Muscle of back (tissue), 11 donors: ENCODE results near the gene PADI6. TPM values are rescaled to one million over a fixed set of nuclear protein-coding genes. Genes with fewer than 3 reads are reported as not detected.

Experiments
- DNase-seq, 3 donors: peaks; one replicate each; pipeline versions ENCODE4 v3.0.0 to v3.0.0-alpha.2; 2013
- polyA plus RNA-seq, 10 donors: library from polyadenylated mRNA; unstranded; fragments of 120-200 nt; gene quantifications; one replicate each; pipeline ENCODE4 v1.2.1, GENCODE V29; 2013; ENCODE audit not compliant: insufficient read length in 10 of 10

The PADI6 gene
- polyA plus RNA-seq, 10 donors, result 0.12 to 0.24 TPM; not detected in 8

GRCh38 chr1:17356387-17357026 is 15.5 kb upstream of the PADI6 start:
- no peak for DNase-seq

- no peak for DNase-seq
Measured at GRCh38 chr1:17358557-17358956, 13.4 kb upstream of the PADI6 start.

DNA sequence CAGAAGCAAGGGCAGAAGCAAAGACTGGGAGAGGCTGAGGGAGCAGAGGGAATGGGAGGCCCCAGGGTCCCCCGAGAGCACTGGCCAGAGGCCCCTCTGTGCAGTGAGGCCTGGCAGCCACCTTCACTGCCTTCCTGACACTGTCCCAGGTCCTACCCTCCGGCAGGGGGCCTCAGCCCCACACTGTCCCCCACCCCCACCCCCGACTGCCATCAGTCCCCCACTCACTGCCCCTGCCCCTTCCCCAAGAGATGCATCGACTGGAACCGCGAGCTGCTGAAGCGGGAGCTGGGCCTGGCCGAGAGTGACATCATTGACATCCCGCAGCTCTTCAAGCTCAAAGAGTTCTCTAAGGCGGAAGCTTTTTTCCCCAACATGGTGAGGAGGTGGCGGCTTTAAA is 13.0 kb upstream of the PADI6 start:
- DNase-seq, result no peak

- DNase-seq, result no peak
Measured at GRCh38 chr1:17359808-17360207, 12.2 kb upstream of the PADI6 start.

DNA sequence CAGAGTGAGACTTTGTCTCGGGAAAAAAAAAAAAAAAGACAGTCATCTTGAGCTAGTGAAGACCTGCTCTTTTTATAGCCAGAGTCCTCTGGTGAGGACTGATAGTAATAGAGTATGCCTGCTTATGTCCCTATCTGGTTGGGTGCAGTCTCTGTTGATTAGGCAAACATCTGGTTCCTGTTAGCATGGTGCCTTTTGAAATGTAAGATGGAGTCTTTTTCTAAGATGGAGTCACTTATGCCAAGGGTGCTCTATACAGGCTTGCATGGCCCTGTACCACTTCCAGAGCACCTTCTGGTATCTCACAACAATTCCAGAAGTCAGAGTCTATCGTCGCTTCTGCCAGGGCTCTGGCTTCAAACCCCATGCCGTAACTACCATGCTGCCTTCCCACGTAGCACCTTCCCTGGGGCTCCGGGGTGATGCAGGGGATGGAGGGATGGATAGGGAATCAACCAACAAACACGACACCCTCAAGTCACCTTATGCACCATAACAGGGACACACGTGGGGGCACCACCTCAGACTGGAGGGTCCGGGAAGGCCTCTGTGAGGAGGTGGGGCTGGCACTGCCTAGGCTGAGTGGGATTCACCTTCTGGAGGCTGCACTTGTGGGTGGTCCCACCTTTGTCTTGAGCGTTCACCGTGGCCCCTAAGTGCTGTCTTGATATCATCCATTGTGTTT is 11.6 kb upstream of the PADI6 start:
- no peak for DNase-seq

DNA sequence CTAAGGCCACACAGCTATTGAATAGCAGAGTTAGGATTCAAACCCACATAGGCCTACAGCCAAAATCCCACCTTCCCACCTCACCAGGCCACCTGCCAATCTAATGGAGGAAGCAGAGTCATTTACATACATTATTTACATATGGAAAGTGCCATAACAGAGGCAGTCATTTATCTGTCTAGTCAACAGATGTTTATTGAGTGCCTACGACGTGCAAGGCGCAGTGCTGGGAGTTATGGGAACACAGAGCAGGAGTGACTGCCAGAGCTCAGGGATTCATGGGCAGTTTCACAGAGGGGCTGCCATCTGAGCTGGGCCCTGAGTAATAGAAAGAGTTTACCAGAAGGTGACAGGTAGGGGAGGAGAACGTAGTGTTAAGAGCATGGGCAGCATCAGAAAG is 10.3 kb upstream of the PADI6 start:
- no peak for DNase-seq

DNA sequence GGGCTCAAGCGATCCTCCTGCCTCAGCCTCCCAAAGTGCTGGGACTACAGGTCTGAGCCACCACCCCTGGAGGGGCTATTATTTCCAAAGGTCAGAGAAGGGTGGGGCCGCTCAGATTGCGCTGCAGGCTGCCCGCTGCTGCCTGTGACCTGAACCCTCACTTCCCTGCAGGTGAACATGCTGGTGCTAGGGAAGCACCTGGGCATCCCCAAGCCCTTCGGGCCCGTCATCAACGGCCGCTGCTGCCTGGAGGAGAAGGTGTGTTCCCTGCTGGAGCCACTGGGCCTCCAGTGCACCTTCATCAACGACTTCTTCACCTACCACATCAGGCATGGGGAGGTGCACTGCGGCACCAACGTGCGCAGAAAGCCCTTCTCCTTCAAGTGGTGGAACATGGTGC is 8.6 kb upstream of the PADI6 start:
- no peak for DNase-seq

DNA sequence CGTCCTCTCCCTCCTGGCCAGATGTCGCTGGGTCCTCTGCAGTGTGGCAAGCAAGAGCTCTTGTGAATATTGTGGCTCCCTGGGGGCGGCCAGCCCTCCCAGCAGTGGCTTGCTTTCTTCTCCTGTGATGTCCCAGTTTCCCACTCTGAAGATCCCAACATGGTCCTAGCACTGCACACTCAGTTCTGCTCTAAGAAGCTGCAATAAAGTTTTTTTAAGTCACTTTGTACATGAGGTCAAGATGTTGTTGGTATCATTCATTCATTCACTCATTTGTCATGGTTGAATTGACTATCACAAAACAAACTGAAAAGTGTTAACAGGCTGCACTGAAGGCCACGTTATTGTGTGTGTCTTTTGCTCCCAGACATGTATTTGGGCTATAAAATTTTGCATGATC is 8.2 kb upstream of the PADI6 start:
- no peak for DNase-seq

DNA sequence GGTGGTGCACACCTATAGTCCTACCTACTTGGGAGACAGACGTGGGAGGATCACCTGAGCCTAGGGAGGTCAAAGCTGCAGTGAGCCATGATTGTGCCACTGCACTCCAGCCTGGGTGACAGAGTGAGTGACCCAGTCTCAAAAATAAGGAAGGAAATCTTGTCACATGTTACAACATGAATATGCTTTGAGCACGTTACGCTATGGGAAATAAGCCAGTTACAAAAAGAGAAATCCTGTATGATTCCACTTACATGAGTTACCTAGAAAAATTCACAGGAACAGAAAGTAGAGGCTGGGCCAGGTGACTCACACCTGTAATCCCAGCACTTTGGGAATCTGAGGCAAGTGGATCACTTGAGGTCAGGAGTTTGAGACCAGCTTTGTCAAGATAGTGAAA is 6.7 kb upstream of the PADI6 start:
- DNase-seq, result no peak

- DNase-seq, result no peak
Measured at GRCh38 chr1:17369466-17369865, 2.5 kb upstream of the PADI6 start.

- no peak for DNase-seq
Measured at GRCh38 chr1:17370618-17371017, 1.4 kb upstream of the PADI6 start.

DNA sequence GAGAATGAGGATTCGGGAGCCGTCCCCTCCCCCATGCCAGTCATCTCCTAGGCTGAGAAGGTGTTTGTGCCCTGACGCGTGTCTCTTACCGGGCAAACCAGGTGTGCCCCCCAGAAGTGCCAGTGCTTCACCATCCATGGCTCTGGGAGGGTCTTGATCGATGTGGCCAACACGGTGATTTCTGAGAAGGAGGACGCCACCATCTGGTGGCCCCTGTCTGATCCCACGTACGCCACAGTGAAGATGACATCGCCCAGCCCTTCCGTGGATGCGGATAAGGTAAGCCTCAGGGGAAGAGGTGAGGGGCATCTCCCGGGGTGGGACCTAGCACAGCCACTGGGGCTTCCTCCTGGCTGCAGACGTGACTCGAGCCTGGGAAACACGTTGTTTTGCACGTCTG is 959 bp downstream of the PADI6 start:
- no peak for DNase-seq

DNA sequence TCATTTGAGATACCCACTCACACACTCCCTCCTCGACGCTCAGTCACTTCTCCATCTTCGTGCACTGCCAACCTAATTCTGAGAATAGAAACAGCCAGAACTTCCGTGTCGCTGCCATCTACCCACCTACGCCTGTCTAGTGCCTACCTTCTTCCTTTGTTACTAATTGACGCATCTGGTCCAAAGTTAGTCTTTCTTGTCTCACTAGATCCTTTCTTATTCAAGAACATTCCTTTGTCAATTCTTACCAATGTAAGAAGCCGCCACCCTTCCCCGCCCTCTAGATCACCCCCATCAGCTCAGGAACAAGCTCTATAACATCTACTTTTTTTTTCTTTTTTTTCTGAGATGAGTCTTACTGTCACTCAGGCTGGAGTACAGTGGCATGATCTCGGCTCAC is 3.7 kb downstream of the PADI6 start:
- no peak for DNase-seq

DNA sequence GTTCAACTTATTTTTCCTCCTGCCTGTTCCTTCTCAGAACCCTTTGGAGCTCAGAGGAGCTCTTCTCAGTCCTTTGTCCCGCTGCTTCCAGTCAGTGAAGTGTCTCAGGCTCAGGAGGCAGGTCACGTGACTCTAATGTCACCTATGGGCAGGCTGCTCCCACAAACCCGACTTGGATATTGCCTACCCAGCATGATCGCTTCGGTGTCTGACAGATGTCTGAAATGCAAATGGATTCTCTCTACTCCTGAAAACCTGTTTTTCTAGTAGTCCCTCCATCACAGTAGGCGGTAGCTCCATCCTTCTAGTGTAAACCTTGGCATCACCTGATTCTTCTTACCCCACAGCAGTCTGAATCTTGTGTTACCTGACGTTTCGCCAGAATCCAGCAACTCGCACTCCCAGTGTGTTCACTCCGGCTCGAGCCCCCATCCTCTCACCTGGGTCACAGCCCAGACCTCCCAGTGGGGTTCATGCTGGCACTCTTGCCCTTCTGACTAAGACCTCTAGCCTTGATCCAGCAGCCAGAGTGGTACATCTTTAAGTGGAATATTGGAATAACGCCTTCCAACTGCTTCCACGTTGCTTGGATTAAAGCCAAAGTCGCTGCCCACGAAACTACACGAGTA is 5.4 kb downstream of the PADI6 start:
- DNase-seq, result no peak

DNA sequence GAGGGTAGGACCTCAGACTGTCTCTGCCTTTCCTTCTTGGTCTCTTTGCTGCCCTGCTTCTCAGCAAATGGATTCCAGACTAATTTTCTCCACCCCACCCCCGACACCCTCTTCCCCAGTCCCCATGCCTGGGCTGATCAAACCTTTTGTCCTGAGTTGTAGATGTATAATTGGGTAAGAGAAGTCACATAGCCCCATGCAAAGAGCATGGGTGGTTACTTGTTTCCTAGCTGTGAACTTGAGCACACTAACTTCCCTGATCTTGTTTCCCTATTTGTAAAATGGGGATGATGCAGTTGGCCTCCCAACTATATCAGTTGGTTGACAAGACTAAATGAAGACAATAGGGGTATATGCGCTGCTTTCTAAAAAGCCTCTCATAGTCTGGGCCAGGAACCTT is 9.2 kb downstream of the PADI6 start:
- no peak for DNase-seq

DNA sequence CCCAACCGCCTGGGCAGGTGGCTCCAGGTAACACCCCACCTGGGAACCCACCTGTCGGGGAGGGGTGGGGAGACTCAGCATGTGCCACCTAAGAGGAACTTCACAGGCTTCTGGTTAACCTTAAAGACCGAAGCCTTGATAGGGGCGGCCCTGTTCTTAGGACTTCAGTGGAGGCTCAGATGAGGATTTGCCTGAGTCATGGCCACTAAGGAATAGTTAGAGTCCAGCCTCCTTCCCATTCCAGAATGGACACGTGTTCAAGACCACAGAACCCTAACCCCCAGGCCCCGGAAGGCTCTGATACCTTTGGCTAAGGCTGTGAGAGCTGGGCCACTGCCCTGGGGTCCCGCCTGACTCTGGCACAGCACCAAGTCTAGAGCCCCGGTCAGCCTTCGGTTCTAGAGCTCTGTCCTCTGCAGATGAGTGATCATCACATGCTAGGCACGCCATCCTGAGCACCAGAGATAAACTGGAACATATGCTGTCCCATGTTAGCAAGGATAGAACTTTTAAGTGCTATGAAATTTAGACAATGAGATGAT is 20.3 kb downstream of the PADI6 start:
- no peak for DNase-seq

- DNase-seq, result no peak
Measured at GRCh38 chr1:17393230-17393629, 21.2 kb downstream of the PADI6 start.

DNA sequence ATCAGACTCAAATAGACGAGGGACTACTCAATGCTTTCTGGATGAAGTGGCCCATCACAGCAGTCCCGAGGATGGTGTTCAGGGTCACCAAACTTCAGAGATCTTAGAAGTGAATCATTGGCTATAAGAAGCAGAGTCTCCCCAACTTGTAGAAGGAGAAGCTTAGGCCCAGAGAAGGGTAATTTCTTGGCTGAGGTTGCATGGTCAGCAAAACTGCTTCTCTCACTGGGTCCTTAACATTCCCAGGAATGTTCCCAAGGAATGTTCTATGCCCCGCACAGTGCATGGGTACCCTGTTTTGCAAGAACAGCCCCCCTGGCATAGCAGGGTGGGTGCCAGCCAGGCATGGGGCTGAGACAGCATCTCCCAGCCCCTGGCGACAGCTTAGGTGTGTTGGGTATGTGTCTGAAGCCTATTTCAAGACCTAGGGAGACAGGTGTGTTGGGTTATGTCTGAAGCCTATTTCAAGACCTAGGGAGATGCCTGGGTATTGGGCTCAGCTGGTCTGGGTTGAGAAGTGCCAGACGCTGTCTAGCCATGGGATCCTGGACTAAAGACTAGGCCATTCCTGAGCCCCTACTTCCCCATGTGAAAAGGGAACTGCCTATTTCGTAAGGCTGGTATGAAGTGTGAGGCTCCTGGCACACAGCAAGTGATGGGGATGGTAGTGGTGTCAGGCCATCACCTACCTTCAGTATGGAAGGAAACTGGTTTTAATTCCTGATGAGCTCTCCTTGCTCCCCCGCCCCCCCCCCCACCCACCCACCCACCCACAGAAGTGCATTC is 26.1 kb downstream of the PADI6 start:
- DNase-seq, result no peak

- DNase-seq, result no peak
Measured at GRCh38 chr1:17400725-17401341, 28.8 kb downstream of the PADI6 start.

GRCh38 chr1:17401841-17402240 is 29.8 kb downstream of the PADI6 start:
- DNase-seq, result no peak

- no peak for DNase-seq
Measured at GRCh38 chr1:17403081-17403480, 31.1 kb downstream of the PADI6 start.
